Effector CD8-positive, alpha-beta T cell (primary cell): Measurements from ENCODE around the gene RPL18.

Source experiments
- DNase-seq: peaks from one replicate; lab custom pipeline; 2025; lab: John Stamatoyannopoulos, UW

Gene RPL18

DNA sequence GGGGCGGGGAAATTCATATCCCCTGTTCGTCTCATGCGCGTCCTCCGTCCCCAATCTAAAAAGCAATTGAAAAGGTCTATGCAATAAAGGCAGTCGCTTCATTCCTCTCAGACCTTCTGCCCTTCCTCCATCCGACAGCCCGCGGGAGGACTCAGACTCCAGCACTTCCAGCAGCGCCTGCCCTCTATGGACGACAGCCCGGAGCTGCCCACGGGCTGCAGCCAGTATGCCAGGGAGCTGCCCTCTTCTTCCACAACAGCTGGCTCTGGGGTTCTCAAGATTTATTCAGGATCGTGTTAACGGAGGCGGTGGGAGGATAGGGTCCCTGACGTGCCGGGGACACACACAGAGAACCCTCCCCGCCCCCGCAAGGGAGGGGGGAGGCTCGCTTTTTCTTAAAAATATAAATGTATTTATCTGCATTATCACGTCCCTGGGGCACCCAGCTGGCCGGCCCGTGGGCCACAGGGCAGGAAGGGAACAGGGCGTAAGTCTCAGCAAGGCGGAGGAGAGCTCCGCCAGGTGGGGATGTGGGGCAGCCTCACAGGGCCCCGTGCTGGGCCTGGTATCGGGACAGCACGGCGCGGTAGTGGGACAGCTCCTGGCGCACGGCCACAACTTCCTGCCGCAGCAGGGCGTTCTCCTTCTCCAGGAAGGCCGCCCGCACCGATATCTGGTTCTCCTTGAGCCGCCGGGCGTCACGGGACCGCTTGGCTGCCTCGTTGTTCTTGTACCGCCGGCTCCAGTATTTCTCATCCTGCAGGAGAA is 11.5 kb upstream of the RPL18 start:
- no peak for DNase-seq

DNA sequence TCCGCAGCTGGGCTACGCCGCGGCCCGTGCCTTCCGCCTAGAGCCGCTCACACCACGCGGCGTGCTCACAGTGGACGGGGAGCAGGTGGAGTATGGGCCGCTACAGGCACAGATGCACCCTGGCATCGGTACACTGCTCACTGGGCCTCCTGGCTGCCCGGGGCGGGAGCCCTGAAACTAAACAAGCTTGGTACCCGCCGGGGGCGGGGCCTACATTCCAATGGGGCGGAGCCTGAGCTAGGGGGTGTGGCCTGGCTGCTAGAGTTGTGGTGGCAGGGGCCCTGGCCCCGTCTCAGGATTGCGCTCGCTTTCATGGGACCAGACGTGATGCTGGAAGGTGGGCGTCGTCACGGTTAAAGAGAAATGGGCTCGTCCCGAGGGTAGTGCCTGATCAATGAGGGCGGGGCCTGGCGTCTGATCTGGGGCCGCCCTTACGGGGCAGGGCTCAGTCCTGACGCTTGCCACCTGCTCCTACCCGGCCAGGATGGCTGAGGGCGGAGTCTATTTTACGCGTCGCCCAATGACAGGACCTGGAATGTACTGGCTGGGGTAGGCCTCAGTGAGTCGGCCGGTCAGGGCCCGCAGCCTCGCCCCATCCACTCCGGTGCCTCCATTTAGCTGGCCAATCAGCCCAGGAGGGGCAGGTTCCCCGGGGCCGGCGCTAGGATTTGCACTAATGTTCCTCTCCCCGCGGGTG is 10.8 kb upstream of the RPL18 start:
- peak; percentile 17 for DNase-seq

DNA sequence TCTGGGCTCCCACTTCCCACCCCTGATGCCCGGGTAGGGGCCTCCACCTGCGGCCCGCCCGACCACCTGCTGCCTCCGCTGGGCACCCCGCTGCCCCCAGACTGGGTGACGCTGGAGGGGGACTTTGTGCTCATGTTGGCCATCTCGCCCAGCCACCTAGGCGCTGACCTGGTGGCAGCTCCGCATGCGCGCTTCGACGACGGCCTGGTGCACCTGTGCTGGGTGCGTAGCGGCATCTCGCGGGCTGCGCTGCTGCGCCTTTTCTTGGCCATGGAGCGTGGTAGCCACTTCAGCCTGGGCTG is 10.3 kb upstream of the RPL18 start:
- no peak for DNase-seq

DNA sequence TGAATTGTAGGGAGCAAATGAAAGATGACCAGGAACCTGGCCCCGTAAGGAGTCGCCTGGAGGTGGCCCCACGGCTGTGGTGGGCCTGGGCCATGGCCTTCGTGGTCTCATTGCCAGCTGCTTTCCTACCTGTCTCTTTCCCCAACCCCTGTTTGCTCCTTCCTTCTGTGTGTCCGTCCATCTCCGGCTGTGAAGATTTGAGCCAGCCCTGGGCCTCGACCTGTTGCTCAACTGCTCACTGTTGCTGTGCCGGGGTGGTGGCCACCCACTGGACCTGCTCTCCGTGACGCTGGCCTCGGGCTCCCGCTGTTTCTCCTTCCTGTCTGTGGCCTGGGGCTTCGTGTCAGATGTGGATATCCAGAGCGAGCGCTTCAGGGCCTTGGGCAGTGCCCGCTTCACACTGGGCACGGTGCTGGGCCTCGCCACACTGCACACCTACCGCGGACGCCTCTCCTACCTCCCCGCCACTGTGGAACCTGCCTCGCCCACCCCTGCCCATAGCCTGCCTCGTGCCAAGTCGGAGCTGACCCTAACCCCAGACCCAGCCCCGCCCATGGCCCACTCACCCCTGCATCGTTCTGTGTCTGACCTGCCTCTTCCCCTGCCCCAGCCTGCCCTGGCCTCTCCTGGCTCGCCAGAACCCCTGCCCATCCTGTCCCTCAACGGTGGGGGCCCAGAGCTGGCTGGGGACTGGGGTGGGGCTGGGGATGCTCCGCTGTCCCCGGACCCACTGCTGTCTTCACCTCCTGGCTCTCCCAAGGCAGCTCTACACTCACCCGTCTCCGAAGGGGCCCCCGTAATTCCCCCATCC is 9.7 kb upstream of the RPL18 start:
- no peak for DNase-seq

DNA sequence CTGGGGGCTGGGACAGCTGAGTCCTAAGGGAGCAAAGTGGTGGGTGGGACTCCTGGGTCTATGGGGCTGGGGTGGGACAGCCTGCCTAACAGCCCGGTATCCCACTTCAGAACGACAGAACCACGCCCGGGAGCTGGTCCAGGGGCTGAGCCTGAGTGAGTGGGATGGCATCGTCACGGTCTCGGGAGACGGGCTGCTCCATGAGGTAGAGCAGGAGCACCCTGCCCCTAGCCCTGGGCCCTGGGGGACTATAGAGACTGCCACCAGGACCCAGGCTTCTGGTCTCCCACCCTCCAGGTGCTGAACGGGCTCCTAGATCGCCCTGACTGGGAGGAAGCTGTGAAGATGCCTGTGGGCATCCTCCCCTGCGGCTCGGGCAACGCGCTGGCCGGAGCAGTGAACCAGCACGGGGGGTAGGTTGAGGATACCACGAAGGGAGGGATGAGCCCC is 8.9 kb upstream of the RPL18 start:
- DNase-seq: no peak

DNA sequence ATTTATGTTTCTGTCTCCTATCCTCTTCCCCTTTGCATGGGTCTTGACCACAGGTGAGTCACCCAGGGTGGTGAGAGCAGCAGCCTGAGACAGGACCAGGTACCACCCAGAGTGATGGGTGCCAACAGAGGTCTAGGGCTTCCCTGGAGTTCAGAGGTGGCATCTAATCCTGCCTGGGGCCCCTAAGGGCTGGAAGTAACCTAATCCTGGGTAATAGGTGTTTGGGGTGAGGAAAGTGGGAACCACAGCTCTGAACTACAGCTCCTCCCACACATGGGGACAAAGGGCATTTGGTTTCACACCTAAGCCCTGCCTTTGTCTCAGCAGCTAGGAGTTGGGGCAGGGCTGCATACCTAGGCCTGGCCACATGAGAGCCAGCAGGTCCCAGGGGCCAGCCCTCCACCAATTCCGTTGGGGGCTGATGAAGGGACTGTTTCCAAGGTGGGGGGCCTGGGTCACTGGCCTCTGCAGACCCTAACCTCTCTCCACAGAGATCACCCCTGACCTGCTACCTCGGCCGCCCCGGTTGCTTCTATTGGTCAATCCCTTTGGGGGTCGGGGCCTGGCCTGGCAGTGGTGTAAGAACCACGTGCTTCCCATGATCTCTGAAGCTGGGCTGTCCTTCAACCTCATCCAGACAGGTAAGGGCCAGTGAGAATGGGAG is 8.4 kb upstream of the RPL18 start:
- no peak for DNase-seq

DNA sequence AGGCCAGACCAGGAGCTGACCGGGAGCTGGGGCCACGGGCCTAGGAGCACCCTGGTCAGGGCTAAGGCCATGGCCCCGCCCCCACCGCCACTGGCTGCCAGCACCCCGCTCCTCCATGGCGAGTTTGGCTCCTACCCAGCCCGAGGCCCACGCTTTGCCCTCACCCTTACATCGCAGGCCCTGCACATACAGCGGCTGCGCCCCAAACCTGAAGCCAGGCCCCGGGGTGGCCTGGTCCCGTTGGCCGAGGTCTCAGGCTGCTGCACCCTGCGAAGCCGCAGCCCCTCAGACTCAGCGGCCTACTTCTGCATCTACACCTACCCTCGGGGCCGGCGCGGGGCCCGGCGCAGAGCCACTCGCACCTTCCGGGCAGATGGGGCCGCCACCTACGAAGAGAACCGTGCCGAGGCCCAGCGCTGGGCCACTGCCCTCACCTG is 6.9 kb upstream of the RPL18 start:
- DNase-seq: no peak

DNA sequence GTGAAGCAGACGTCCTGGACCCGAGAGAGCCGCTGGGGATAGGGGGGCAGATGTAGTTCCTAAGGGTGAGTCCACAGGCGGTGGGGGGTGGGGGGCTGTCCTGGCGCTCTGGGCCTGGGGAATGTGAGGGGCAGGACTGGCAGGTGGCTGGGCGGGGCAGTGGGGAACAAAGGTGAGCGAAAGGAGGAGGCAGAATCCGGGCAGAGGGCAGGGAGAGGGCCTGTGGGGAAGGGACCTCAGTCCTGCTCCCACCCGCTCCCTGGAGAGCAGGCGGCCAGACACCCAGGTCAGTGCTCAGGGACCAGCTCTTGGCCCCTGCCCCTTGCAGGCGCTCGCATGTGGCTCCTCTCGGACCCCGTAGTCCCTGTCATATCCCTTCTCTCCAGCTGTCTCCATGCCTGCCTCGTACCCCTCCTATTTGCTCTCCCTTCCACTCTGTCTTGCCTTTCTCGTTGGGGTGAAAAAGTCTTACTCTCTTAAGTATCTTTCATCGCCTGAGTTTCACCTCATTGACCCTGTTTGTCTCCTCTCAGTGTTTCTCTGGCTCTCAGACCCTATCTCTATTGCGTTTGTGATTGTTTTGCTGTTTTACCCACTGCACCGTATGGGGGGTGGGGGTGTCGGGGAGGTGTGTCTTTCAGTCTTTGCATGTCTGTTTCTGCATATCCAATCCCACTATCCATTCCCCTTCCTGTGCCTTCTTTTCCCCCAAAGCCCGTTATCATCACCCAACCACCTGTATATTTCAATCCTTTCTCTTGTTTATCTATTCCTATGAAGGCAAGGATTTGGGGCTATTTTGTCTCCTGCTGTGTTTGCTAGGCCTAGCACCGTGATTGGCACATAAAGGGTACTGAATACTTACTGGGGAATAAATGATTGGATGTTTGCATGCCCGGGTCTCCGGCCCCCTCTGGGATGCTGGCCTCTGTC is 6.1 kb upstream of the RPL18 start:
- DNase-seq: no peak

DNA sequence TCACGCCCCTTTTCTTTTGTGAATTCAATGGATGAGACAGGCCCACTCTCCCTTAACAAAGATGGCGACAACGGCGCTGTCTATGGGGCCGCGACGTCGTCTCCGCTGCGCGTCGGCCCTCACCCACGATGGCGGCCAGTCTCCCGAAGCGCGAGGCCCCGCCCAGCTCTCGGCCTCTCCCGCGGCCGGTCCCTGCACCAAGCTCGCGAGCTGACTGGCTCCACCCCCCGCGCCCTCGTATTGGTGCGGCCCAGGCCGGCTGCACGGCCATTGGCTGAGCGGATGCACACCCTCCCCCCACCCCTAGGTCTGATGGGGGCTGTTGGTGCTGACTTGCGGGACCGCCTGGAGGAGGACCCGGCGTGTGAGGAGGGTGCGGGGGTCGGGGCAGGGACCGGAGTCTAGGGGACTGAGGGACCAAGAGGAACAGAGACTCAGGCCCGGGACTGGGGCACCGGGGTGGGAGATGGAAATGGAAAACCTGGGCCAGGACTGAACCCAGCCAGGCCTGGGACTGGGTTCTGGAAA is 5.2 kb upstream of the RPL18 start:
- peak; percentile 92 for DNase-seq

DNA sequence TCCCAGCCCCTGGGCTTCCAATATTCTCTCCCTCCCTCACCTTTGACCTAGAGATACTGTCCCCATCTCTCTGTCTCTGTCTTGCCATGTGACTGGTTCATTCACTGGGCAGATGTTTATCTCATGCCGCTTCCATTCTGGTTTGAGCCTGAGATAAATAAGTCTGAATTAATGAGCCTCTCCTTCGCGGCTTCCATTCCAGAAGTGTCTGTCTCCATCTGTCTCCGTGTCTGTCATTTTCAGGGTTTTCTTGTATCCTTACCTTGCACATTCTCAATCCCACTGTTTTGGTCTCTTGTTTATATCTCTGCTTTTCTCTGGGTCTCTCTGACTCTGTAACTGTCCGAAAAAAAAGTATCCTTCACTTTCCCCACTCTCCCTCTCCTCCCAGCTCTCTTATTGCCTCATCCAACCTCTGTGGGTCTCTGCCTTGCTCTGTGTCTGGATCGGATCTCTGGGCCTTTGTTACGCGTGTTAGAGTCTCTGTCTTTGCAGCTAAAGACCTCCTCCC is 4.6 kb upstream of the RPL18 start:
- no peak for DNase-seq

DNA sequence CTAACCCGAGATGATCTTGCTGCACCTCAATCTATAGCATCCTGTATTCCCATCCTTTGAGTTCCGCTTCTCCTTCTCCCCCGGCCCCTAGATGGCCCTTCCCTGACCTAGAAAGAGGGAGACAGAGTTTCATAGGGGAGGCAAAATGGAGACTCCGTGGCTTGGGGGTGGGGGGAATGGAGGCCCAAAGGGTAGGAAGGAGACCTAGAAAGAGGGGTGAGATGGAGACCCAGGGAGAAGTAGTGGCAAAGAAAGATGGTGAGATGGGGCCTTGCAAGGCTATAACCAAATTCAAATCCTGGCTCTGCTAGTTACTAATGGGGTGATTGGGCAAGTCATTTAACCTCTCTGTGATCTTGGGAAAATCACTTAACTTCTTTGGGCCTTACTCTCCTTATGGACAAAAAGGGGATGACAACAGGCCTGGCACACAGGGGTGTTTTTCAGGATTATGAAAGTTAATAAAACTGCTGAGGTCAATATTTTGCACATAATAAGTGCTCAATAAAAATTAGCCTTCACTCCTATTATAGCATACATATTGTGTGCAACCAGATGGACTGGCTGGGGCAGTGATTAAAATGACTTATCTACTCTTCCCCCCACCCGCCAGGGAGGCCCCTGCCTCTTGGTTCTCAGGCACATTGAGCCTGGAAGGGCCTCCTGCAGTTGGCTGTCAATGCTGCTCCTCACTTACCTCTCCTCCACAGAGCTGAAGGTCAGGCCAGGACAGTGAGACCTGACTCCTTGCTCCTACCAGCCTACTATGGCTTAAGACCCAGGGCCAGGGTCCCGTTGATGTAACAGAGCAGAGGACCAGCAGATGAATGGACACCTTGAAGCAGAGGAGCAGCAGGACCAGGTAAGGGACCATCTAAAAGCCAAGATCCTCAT is 961 bp upstream of the RPL18 start:
- DNase-seq: no peak

DNA sequence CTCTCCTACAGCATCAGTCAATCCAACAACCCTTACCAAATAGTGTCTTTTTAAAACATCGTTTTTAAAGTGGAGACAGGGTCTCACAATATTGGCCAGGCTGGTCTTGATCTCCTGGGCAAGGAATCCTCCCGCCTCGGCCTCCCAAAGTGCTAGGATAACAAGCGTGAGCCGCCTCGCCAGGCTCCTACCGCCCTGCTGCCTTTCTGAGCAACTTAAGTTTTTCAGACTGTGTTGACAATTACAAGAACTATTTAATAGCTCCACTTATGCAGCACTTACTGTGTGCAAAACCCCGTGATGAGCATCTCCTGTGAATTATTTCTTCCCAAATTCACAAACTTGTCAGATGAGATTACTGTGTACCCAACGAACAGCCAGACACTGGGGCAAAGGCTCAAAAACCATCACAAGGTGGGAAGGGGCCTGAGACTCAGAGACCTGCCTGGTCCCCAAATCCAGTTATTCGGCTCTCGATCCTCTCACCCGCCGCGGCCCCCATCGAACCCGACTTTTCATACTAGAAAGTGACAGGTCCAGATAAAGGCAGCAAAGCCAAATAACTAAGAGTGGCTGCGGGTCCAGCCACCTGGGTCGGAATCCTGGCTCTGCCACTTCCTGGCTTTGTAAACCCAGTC is 581 bp downstream of the RPL18 start:
- DNase-seq: peak; percentile 46

DNA sequence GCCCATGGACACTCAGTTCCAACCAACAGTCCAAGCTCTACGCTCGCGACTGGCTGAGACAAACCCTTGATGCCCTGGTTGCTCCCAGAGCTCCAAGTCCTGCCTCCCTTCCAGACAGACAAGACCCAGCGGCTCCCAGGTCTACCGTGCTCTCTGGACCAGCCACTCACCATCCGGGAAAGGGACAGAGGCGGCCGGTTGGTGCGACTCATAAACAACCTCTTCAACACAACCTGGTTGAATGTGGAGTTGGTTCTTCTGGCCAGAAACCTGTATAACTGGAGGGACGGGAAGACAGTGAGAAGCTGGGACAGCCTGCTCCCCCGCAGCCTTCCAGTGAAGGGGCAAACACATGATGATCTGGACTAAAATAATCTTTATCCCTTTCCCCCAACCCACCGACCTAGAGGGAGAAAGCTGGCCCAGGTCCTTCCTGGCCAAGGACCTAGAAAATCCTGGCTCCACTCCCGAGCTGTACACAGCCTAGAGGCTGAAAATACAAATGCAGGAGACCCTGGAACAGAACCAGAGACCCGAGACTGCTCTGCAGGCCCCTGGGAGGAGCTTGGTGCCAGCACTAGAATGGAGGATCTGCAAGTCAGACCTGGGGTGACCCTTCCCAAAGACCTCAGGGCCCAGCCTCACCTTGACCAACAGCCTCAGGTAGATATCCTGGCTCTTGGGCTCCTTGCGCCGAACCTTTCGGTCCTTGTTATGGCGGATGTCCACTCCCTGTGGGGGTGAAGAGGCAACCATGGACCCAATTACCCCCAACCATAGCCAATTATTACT is 1.6 kb downstream of the RPL18 start:
- DNase-seq: no peak

DNA sequence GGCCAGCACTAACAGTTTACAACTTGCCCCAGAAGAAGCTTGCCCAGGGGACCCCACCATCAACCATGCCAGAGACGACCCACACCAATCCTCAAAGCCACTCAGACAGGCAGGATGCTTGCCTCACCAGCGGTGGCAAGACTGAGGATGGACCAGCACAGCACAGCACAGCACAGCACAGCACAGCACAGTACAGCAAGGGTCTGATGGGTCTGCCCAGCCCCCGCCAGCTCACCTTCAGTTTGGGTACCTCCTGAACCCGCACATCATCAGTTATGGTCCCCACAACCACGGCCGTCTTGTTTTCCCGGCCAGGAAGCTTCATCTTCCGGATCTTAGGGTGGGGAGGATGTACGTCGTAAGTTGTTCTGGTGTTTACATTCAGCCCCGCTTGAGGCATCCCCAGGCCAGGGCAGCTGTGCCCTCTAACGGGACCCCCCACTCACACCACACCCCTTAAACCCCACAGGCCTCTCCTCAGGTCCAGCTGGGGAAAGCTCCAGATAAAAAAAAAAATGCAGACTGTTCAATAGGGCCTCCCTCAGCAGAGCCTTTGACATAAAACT is 2.4 kb downstream of the RPL18 start:
- DNase-seq: no peak

DNA sequence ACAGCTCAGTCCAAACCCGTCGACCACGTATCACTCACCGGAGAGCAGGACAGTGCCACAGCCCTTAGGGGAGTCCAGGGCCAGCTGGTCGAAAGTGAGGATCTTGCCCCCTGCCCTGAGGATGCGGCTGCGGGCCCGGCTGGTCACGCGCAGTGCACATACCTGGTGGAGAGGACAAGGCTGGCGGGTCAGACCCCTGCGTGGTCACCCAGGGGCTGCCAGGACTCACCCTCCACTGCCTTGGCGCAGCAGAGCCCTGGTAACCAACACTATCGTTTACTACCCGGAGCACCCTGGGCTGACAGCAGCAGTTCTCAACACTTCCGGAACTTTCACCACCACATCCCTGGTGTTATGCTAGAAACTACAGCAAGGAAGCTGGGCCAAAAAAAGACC is 2.9 kb downstream of the RPL18 start:
- no peak for DNase-seq

DNA sequence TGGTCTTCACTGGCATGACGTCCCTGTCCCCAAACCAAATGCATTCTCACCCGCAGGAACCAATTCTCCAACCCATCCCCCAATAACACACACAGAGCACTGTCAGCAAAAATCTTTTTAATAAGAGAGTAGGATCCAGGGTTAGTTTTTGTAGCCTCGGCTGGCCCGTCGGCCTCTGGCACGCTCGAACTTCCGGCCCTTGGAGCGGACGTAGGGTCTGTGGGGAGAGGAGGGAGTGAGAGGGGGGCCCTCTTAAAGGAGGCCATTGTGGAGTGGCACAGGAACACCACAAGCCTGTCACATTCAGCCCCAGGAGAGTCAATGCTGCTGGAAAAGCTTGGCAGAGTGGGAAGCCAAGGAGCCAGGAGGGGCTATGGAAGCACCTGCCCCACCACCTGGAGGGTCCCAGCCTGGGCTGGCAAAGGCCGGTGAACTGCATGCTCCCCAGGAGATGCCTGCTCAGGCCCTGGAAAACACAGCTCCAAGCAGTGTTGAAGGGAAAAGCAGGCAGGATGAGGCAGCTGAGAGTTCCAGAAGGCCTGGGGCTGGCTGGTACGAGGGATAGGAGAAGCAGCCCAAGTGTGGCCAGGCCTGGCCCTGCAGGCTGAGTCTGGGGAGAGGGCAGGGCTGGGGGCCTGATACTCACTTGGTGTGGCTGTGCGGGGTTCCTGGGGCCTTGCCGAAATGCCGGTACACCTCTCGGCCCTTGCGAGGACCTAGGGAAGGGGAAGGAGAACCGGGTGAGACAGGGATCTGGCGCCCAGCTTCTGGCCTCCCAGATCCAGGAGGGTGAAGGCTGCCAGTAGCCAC is 3.5 kb downstream of the RPL18 start:
- no peak for DNase-seq
